H9 (cell line): Measurements from ENCODE around the gene GRID2. TPM values are rescaled to one million over a fixed set of nuclear protein-coding genes. Genes with fewer than 3 reads are reported as not detected.

Source experiments
- DNase-seq: peaks from one replicate; pipeline ENCODE4 v3.0.0-alpha.2; 2017
- H2AFZ ChIP-seq: one replicate; pipeline ENCODE4 v1.6.1; 2013; ENCODE audit warnings: mild to moderate bottlenecking, low read length, control low read depth, moderate library complexity
- H2AK5ac ChIP-seq: 2 replicates; pipeline ENCODE4 v1.6.1; 2013; ENCODE audit warnings: low read length, control low read depth, mixed read lengths; ENCODE audit not compliant: insufficient read length
- H2BK120ac ChIP-seq: one replicate; pipeline ENCODE4 v1.6.1; 2013; ENCODE audit warnings: low read depth, mild to moderate bottlenecking, low read length, control low read depth, inconsistent platforms; ENCODE audit not compliant: poor library complexity, severe bottlenecking
- H2BK12ac ChIP-seq: 2 replicates; pipeline ENCODE4 v1.6.1; 2013; ENCODE audit warnings: low read length, control low read depth, mixed read lengths, low read depth; ENCODE audit not compliant: insufficient read length
- H2BK15ac ChIP-seq: 2 replicates; pipeline ENCODE4 v1.6.1; 2013; ENCODE audit warnings: low read depth, low read length, control low read depth
- H2BK20ac ChIP-seq: one replicate; pipeline ENCODE4 v1.6.1; 2013; ENCODE audit warnings: low read depth, mild to moderate bottlenecking, low read length, control low read depth, inconsistent platforms; ENCODE audit not compliant: poor library complexity, severe bottlenecking
- H2BK5ac ChIP-seq: 2 replicates; pipeline ENCODE4 v1.6.1; 2013; ENCODE audit warnings: low read length, control low read depth, mixed read lengths; ENCODE audit not compliant: insufficient read length
- H3K14ac ChIP-seq: 2 replicates; pipeline ENCODE4 v1.6.1; 2013; ENCODE audit warnings: low read length, control low read depth; ENCODE audit not compliant: insufficient read depth
- H3K18ac ChIP-seq: 2 replicates; pipeline ENCODE4 v1.6.1; 2013; ENCODE audit warnings: low read depth, mild to moderate bottlenecking, mixed read lengths, low read length, control low read depth; ENCODE audit not compliant: insufficient read length
- H3K23ac ChIP-seq: 2 replicates; pipeline ENCODE4 v1.6.1; 2013; ENCODE audit warnings: low read length, control low read depth, mixed read lengths, low read depth; ENCODE audit not compliant: insufficient read length
- H3K23me2 ChIP-seq: 2 replicates; pipeline ENCODE4 v1.6.1; 2013; ENCODE audit warnings: low read depth, mild to moderate bottlenecking, mixed read lengths, low read length, control low read depth; ENCODE audit not compliant: insufficient read length, poor library complexity, severe bottlenecking
- H3K27ac ChIP-seq: 2 replicates; pipeline ENCODE4 v1.5.1; 2013; ENCODE audit warnings: low read length, control low read depth, mixed read lengths, low read depth; ENCODE audit not compliant: insufficient read length
- H3K27me3 ChIP-seq: 2 replicates; pipeline ENCODE4 v1.6.1; 2013; ENCODE audit warnings: low read length, control low read depth, inconsistent platforms; ENCODE audit not compliant: insufficient read depth
- H3K4ac ChIP-seq: 2 replicates; pipeline ENCODE4 v1.6.1; 2013; ENCODE audit warnings: low read depth, mild to moderate bottlenecking, control low read depth, inconsistent platforms, low read length, moderate library complexity
- H3K4me1 ChIP-seq: 2 replicates; pipeline ENCODE4 v1.6.1; 2013; ENCODE audit warnings: low read length, control low read depth, inconsistent platforms; ENCODE audit not compliant: insufficient read depth
- H3K4me2 ChIP-seq: 2 replicates; pipeline ENCODE4 v1.6.1; 2013; ENCODE audit warnings: low read length, control low read depth, mixed read lengths; ENCODE audit not compliant: insufficient read length, insufficient read depth
- H3K56ac ChIP-seq: 2 replicates; pipeline ENCODE4 v1.6.1; 2013; ENCODE audit warnings: low read depth, mild to moderate bottlenecking, mixed read lengths, low read length, control low read depth; ENCODE audit not compliant: insufficient read length
- H3K79me1 ChIP-seq: 2 replicates; pipeline ENCODE4 v1.6.1; 2013; ENCODE audit warnings: low read depth, mild to moderate bottlenecking, moderate library complexity, low read length, control low read depth, inconsistent platforms; ENCODE audit not compliant: insufficient read depth, poor library complexity, severe bottlenecking
- H3K79me2 ChIP-seq: 2 replicates; pipeline ENCODE4 v1.6.1; 2013; ENCODE audit warnings: low read length, control low read depth, inconsistent platforms; ENCODE audit not compliant: insufficient read depth
- H3K9ac ChIP-seq: 2 replicates; pipeline ENCODE4 v1.6.1; 2013; ENCODE audit warnings: low read length, control low read depth, mixed read lengths; ENCODE audit not compliant: insufficient read length; ENCODE audit errors: extremely low read depth
- H3K9me3 ChIP-seq: one replicate; pipeline ENCODE4 v1.6.1; 2013; ENCODE audit warnings: low read depth, low read length, inconsistent platforms; ENCODE audit not compliant: control insufficient read depth
- H3T11ph ChIP-seq: one replicate; pipeline ENCODE4 v1.6.1; 2013; ENCODE audit warnings: mild to moderate bottlenecking, low read length, control low read depth, inconsistent platforms
- H4K20me1 ChIP-seq: one replicate; pipeline ENCODE4 v1.6.1; 2013; ENCODE audit not compliant: control insufficient read depth, insufficient read length, insufficient read depth
- H4K5ac ChIP-seq: 2 replicates; pipeline ENCODE4 v1.6.1; 2013; ENCODE audit warnings: low read depth, mild to moderate bottlenecking, mixed read lengths, low read length, control low read depth; ENCODE audit not compliant: insufficient read length
- H4K8ac ChIP-seq: replicated peaks from 2 replicates; pipeline ENCODE4 v1.6.1; 2013; ENCODE audit warnings: low read length, control low read depth, mixed read lengths, low read depth; ENCODE audit not compliant: insufficient read length
- H4K91ac ChIP-seq: 2 replicates; pipeline ENCODE4 v1.6.1; 2013; ENCODE audit warnings: low read depth, mild to moderate bottlenecking, moderate library complexity, mixed read lengths, low read length, control low read depth; ENCODE audit not compliant: insufficient read length
- H3K27ac Mint-ChIP-seq, 3 experiments: 2 replicates in 2 of 3; 3 replicates in 1 of 3; pipeline ENCODE4 v1.8.0; 2020 to 2021; ENCODE audit warnings: mixed read lengths in 3 of 3, mild to moderate bottlenecking in 1 of 3, moderate library complexity in 1 of 3
- H3K27me3 Mint-ChIP-seq: 2 replicates; pipeline ENCODE4 v1.8.0; 2021; ENCODE audit warnings: low read depth, mild to moderate bottlenecking, moderate library complexity, mixed read lengths
- H3K36me3 Mint-ChIP-seq, 3 experiments: 2 replicates in 2 of 3; 3 replicates in 1 of 3; pipeline ENCODE4 v1.8.0; 2020 to 2021; ENCODE audit warnings: low read depth in 3 of 3, mixed read lengths in 3 of 3; ENCODE audit not compliant: insufficient read depth in 1 of 3
- H3K4me1 Mint-ChIP-seq, 2 experiments: 2 replicates each; pipeline ENCODE4 v1.8.0; 2020; ENCODE audit warnings: mixed read lengths in 2 of 2
- H3K4me3 Mint-ChIP-seq, 2 experiments: 2 replicates in 1 of 2; 3 replicates in 1 of 2; pipeline ENCODE4 v1.8.0; 2020 to 2021; ENCODE audit warnings: mild to moderate bottlenecking in 2 of 2, mixed read lengths in 2 of 2, moderate library complexity in 1 of 2
- H3K9me3 Mint-ChIP-seq, 2 experiments: 2 replicates in 1 of 2; 3 replicates in 1 of 2; pipeline ENCODE4 v1.8.0; 2020; ENCODE audit warnings: mild to moderate bottlenecking in 2 of 2, mixed read lengths in 2 of 2, moderate library complexity in 1 of 2
- WGBS: extraction: QIAGEN DNeasy Blood & Tissue Kit; methylation state at CpG from one replicate; pipeline ENCODE4 v1.1.7; 2013; ENCODE audit warnings: missing lambda C conversion rate, low lambda C conversion rate, mixed read lengths; ENCODE audit not compliant: insufficient read length; ENCODE audit errors: extremely low coverage; 5-methylcytosine and 5-hydroxymethylcytosine counted together
- total RNA-seq: library from RNA; stranded (reverse); gene quantifications from 2 replicates; pipeline ENCODE4 v1.2.1, GENCODE V29; 2021
- TF ChIP-seq, protein P1 (sequence below): fragments of 200-600 bp; sonication (generic); conservative IDR thresholded peaks from 3 replicates; pipeline ENCODE4 v1.8.0; 2021; ENCODE audit warnings: antibody characterized with exemption, mild to moderate bottlenecking

Gene GRID2
- total RNA-seq, 1 experiment from 2014 or later = 21.8 TPM

DNA sequence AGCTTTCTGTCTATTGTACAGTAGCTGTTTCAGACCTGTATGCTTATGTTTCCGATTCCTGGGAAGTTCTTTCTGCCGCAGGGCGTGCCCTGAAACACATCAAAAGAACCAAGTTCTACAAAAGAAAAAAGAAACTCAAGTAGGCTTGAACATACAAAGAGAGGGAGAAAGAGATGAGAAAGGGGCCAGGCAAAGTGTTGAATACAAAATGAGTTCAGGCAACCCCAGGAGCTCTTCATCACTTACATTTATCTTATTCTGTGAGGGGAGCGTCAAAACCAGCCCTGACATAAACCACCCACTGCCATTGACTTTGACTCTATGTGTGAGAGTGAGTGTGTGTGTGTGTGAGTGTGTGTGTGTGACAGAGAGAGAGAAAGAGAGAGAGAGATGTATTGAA lies 1498.3 kb downstream of the GRID2 start:
- no peak overlapping the region for H2BK12ac ChIP-seq
- no peak overlapping the region for H2BK20ac ChIP-seq
- H3K4me2 ChIP-seq = no peak overlapping the region
- no CpG with 5 or more reads among the region's 4 CpGs for WGBS
- H3K4ac ChIP-seq = no peak overlapping the region
- no peak overlapping the region for H3K23ac ChIP-seq
- H3K27me3 ChIP-seq = no peaks in the 10 kb centered on the region
- DNase-seq = no peak
- H3K23me2 ChIP-seq = no peaks in the 10 kb centered on the region
- no peak overlapping the region for H4K8ac ChIP-seq
- Mint-ChIP-seq H3K4me1 (no peaks in the 10 kb centered on the region), H3K36me3 (no peaks in the 10 kb centered on the region), H3K27me3 (no peaks in the 10 kb centered on the region), H3K27ac (no peak overlapping the region), H3K9me3 (no peaks in the 10 kb centered on the region), H3K4me3 (no peak overlapping the region)
- H3K79me1 ChIP-seq = no peaks in the 10 kb centered on the region
- no peak overlapping the region for H2AFZ ChIP-seq
- no peaks in the 10 kb centered on the region for H3K4me1 ChIP-seq
- H3K9me3 ChIP-seq = no peaks in the 10 kb centered on the region
- no peaks in the 10 kb centered on the region for H3K79me2 ChIP-seq
- no peak overlapping the region for H3K27ac ChIP-seq
- H4K5ac ChIP-seq = no peak overlapping the region
- H4K20me1 ChIP-seq = no peaks in the 10 kb centered on the region
- no peak overlapping the region for H2BK120ac ChIP-seq
- H3K9ac ChIP-seq = no peak overlapping the region
- TF ChIP-seq, protein P1, sequence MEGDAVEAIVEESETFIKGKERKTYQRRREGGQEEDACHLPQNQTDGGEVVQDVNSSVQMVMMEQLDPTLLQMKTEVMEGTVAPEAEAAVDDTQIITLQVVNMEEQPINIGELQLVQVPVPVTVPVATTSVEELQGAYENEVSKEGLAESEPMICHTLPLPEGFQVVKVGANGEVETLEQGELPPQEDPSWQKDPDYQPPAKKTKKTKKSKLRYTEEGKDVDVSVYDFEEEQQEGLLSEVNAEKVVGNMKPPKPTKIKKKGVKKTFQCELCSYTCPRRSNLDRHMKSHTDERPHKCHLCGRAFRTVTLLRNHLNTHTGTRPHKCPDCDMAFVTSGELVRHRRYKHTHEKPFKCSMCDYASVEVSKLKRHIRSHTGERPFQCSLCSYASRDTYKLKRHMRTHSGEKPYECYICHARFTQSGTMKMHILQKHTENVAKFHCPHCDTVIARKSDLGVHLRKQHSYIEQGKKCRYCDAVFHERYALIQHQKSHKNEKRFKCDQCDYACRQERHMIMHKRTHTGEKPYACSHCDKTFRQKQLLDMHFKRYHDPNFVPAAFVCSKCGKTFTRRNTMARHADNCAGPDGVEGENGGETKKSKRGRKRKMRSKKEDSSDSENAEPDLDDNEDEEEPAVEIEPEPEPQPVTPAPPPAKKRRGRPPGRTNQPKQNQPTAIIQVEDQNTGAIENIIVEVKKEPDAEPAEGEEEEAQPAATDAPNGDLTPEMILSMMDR = no peak
- no peak overlapping the region for H3K56ac ChIP-seq
- no peak overlapping the region for H2BK15ac ChIP-seq
- no peak overlapping the region for H3T11ph ChIP-seq
- no peak overlapping the region for H2AK5ac ChIP-seq
- H3K18ac ChIP-seq = no peak overlapping the region
- H2BK5ac ChIP-seq = no peak overlapping the region
- H3K14ac ChIP-seq = no peak overlapping the region
- no peak overlapping the region for H4K91ac ChIP-seq
